ENCODE results near the gene DNAH9. TPM values are rescaled to one million over a fixed set of nuclear protein-coding genes. Genes with fewer than 3 reads are reported as not detected.

Gene DNAH9
- total RNA-seq, 1 experiment from 2014 or later = not detected

DNA sequence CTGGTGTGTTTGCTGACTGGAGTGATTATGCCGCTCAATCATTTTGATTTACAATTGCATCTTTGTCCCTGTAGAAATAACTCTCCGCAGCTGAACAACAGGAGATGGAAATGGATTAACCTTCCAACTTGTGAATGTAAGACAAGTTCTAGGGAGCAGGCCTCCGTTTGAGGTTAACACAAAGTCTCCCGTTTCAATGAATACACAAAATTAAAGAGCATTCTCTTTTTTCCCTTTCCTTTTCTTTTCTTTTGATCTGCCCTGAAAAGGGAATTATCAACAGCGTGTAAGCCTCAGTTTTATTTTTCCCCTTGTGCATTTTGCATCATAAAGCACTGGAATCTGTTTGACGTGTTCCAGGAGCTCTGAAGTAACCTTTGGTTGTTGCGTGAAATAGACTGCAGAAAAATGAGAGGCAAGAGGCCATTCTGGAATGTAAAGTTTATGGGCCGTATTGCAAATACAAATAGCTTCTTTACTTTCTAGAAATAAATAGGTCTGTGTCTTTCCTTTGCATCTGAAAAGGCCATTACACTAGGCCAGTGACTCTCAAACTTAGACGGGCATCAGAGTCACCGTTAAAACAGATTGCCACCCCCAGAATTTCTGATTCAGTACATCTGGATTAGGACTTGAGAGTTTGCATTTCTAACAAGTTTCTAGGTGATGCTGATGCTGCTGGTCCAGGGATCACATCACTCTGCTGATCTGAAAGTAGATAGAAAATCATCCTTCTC, 234.3 kb downstream of the DNAH9 start:
- DNase-seq (ENCODE audit: low spot score) = no peak

DNA sequence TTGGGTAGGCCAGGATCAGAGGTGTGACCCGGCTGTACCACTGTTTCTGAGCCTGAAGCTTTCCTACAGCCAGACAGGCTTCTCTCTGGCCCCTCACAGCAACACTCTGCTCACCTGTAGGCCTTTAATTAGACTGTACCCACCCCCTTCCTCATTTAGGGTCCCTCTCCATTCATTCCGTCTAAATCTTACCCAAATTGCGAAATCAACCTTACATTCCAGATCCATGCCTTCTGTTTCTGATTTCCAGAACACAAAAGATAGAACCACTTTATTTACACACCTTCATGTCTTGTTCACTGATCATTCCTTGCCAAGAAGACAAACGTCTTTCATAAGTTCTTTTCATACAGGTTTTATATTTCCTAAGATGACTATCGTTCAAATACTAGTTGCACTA, 238.2 kb downstream of the DNAH9 start:
- no peak for DNase-seq (ENCODE audit: low spot score)

DNA sequence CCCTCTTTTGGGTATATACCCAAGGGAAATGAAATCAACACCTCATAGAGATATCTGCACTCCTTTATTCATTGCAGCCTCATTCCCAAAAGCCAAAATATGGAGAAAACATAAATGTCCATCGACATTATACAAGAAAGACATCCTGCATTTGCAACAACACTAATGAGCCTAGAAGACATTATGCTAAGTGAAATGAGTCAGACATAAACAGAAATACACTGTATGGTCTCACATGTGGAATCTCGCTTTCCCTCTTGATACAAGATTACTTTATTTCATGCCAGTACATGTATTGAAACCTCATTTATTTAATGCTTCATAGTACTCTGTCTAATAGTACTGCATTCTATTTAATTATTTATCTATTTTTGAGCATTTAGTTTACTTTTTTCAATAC, 241.8 kb downstream of the DNAH9 start:
- DNase-seq (ENCODE audit: low spot score) = no peak

DNA sequence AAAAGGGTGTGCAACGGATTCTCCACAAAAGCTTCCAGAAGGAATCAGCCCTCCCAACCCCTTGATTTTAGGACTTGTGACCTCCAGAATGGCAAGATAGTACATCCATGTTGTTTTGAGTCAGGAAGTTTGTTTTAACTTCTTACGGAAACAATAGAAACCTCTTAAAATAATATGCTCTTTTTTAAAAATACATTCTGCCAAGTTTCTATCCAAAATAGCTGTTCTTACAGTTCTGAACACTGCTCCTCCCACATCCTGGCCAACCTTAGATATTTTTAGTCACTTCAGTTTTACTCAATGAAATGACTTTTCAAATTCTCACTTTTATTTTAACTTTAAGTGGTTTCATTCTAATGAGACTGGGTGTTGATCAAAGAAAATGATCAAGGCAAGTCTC, 242.6 kb downstream of the DNAH9 start:
- DNase-seq (ENCODE audit: low spot score) = no peak

DNA sequence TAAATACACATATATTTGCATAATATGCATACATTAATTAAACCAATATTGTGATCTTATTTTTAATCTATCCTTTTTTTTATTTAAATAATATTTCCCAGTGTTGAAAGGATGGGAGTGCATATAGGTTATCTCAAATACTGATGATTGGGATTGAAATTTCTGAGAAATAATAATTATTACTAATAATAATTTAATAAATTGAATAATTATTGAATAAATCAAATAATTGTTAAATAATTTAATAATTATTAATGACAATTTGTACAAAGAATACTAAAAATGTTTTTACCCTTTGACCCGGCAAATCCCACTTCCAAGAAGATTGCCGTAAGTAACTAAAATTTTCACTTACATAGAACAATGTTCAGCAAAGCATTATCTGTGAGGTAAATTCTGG, 250.1 kb downstream of the DNAH9 start:
- no peak for DNase-seq (ENCODE audit: low spot score)

DNA sequence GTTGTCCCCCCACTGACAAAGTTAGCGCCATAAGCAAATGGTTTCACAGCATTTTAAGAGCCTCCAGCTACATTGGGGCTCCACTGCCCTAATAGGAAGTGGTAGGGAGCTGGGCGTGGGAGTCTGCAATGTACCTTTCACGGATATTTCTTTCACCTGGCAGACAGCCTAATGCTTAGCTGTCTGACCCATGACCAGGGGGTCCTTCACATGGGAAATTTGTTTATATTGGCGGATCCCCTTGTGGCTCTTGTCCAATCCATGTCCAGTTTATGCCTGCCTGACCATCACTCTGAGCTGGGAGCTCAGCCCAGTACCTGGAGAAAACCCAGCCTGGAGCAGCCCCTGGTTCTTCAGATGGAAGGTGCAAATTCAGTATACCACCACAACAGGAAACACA, 254.0 kb downstream of the DNAH9 start:
- DNase-seq (ENCODE audit: low spot score) = no peak

DNA sequence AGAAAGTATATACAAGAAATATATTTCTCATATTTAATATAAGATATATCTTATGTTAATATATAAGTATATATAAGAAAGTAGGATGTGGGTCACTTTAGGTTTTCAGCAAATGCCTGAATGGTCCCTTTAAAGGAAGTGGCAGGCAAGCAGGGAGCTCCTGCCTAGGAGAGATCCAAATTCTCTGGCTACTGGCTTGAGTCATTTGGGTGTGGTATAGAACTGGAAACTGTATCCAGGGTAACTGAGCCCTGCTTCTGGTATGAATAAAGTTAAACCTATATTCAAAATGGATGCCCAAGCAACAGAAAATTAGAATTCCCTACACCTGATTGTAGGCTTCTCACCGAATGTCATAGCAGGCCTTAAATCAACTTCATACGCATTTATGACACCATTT, 254.6 kb downstream of the DNAH9 start:
- no peak for DNase-seq (ENCODE audit: low spot score)

DNA sequence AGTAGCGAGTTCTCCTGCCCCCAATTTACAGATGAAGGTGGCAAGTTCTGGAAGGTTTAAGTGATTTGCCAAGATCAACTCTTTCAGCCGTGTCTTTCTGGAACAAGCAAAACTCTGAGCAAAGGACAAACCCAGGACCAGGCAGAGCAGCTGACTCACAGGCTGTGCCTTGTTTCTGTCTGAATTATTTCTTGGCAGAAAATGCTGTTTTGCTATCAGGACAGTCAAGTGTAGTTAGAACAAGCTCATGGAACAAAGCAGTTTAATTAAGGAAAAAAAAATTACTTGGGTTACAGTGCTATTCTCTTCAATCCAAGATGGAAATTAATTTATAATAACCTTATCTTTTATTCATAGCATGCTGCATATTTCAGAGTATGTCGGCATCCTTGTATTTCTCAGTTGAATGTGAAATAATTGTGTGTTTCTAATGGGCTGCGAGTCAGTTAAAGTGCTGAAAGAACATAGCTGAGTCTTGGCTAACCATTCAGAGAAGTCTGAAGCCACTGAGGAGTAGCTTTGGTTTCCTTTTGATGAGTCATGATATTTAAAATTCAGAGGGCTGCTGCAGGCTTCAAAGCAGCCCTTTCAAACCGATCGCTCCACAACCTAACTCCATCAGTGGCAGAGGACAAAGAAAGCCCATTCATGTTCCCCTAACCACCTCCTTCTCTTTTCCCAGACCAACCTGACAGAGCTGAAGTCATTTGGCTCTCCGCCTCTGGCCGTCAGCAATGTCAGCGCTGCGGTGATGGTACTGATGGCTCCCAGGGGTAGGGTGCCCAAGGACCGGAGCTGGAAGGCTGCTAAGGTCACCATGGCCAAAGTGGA, 255.3 kb downstream of the DNAH9 start:
- DNase-seq (ENCODE audit: low spot score) = peak; percentile 13

DNA sequence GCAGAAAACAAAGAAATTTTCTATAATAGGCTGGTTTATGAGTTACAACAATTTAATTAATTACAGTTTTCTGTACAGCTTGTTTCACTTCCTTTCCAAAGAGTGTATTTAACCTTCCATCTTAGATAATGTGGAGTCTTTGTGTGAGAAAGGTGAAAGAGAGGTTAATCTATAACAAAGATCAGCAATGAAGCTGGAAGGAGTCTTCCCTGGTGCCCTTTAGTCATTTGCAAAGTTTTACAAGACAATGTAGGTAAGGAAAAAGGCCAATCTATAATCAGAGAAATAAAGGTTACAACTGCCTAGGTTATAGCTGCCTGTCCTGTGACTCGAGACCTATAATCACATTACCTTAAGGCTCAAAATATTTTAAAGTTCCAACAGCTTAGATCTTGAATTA, 257.0 kb downstream of the DNAH9 start:
- no peak for DNase-seq (ENCODE audit: low spot score)

DNA sequence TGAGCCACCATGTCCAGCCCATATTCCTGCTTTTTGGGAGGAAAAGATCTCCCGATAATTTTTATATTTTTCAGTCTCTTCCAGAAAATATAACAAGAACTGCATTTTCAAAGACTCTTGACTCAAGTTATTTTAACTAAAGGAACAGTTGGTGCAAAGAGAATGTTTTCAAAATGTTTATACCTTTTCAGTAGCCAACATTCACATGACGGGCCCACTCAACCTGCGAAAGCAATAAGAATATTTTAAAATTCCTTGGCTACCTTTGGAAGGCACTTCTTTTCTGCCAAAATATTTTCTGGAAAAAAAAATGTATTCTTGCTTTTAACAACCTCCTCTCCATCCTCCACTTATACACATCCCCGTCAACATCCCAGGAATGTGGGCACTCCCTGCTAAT, 258.7 kb downstream of the DNAH9 start:
- no peak for DNase-seq (ENCODE audit: low spot score)

DNA sequence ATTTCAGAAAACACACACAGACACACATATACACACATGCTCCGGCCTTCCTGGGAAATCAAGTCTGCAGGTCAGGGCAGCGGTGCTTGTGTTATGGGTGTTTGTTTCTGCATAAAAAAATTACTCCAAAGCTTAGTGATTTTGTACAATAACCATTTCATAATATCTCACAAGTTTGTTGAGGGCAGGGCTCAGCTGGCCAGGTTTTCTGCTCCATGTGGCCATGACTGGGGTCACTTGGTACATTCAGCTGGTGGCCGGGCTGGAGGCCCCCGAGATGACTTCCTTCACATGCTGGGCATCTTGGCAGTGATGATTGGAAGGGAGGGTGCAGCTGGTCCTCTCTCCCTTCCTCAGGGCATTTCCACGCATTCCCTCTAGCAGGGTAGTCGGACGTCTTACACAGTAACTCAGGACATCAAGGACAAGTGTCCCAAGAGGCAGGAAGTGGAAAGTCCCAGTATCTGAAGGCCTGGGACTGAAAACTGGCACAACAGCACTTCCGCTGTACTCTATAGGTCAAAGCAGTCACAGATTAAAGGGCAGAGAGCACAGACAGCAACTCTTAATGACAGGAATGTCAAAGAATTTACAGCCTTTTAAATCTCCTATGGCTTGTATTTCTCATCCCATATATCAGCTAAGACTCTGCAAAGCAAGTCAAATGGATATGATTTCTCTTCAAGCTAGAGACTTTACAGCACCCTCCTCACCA, 271.6 kb downstream of the DNAH9 start:
- DNase-seq (ENCODE audit: low spot score) = no peak

DNA sequence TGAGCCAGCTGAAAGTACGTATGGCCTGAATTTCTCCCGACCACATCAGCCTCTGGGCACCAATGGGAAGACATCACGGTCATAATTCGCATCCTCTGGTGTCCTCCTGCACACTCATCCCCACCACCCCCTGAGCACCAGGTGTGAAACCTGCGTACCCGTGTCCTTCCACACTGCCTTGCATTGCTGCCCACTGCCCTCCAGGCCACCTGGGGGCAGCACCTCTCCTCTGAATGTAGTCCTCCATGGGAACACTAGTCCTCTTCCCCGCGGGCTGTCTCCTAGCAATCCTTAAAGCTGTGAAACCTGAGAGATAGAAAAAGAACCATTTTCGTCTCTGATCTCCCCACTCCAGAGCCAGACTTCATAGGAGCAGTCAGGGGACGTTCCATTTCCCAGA, 273.5 kb downstream of the DNAH9 start:
- DNase-seq (ENCODE audit: low spot score) = peak; percentile 17

DNA sequence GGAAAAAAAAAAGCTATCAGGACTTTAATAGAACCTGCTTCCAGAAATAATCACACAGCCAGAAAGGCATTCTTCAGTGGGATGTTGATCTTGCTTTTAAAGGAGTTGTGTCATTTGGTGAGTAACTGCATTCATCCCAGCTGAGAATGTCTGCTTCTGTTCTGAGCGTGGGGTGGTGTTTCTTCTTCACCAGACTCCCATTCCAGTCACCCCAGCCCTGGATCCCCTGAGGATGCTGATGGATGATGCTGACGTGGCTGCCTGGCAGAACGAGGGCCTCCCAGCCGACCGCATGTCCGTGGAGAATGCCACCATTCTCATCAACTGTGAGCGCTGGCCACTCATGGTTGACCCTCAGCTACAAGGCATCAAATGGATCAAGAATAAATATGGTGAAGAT, 276.5 kb downstream of the DNAH9 start:
- no peak for DNase-seq (ENCODE audit: low spot score)

DNA sequence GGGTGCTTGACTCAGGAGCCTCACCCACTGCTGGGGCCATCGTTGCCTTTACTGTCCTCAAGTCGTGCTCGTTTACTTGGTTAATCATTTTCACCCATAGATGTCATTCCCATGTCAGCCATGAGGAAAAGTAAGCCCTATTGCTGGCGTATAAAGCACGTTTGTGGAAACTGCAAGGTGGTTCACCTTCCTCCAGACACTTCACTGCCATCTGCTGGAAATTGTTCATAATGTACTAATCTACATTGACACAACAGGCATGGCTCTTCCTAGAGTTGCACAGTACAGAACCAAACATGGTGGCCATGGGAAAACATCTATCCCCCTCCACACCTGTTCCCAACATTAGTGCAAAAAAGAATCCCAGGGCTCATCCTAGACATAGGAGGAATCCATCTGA, 282.4 kb downstream of the DNAH9 start:
- peak; percentile 44 for DNase-seq (ENCODE audit: low spot score)

DNA sequence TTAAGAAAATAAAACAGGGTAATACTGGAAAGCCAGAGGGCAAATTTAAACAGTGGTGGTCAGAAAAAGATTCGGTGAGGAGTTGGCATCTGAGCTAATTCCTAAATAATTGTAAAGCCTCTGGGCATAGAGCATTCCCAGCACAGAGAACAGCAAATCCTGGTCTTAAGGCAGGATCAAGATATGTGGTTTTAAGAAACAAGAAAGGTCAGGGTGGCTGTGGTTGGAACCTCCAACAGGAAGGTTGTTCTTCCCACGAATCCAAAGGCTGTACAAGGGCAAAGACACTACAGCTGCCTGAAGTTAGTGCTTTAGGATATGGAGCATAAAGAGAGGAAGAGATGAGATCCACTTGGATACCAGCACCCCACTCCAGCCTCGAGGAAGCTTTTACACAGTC, 284.4 kb downstream of the DNAH9 start:
- no peak for DNase-seq (ENCODE audit: low spot score)

DNA sequence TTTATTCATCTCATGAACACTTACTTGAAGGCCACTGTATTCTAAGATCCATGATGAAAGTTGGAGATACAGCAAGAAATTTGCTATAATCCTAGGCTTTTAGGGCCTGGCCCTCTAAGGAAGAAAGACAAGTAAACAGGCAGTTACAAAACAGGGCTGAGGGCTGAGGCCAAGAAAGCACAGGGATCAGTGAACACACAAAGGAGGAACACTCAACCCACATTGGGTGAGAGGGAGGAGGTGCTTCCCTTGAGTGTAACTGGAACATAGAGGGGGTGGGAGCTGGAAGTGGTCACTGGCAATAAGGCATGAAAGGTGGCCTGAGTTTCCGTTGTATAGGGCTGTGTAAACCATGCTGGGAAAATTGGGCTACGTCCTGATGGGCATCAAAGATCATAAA, 286.8 kb downstream of the DNAH9 start:
- no peak for DNase-seq (ENCODE audit: low spot score)

DNA sequence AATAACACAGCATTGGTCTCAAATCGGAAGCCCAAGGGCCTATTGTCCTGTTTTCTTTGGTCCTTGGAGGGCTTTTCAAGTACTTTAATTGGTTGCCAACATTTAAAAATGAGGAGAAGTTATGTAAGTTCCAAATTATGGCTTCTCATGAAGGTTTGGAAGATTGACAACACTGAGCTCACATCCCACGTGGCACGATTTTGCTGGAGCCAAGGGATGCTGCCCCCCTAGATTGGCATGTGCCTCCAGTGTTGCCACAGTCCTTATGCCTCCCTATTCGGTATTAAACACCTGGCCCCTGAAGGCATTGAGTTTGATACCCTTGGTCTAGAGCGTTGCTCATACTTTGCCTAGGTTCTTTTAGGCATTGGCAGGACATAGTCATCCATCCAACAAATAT, 291.0 kb downstream of the DNAH9 start:
- no peak for DNase-seq (ENCODE audit: low spot score)

DNA sequence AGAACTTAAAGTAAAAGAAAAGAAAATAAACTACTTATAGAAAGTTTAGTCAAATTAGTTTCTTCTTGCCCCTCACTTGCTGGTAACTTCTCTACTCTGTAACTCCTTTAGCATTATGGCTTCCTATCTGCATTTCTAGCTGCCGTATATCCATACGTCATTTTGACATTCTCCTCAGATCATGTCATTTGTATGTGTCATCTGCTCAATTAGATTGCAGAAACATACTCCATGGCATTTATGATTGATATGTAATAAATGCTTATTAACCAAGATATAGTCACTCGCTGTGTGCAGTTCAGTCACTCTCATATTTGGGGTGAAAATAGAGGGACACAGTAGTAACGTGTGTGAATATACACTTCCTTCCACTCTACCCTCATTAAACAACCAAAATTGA, 295.6 kb downstream of the DNAH9 start:
- DNase-seq (ENCODE audit: low spot score) = no peak

DNA sequence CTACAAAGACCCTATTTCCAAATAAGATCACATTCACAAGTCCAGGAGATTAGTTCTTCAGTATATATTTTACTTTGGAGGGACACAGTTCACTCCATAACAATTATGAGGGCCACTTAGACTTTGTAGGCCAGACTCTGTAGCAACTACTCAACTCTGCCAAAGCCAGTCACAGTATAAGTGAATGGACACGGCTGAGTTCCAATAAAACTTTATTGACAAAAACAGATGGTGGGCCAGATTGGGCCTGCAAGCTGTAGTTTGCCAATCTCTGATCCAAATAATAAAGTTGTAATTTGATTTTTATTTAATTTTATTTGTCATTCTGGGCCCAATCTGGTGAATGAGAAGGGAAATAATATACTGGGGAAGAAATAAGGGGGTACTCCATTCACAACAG, 297.9 kb downstream of the DNAH9 start:
- DNase-seq (ENCODE audit: low spot score) = no peak

DNA sequence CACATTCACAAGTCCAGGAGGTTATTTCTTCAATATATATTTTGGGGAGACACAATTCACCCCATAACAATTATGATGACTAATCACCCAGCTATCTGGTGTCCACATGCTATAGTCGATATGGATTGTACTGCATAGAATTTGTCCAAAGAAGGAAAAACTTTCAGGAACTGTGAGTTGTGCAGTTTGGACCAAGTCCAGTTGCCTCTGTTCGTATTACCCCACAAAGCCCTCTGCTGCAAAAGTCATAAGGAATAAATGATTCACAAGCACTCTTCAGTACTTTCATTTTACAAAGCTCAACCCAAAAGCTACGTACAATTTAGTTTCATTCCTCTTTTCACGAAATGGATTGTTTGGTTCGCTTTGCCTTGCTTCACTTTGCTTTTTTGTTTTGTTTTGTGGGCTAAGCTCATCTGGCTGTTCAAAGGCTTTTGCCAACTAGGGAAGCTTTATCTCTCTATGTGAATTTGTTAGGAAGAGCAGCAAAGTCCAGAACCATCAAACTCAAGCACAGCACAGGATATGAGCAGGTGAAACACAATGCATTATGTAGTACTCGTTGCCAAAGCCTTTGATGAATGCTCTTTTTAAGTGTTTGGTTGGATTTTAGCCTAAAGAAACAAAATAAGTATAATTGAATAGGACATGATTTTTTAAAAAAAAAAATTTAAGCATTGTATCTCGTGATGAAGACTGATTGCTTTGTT, 300.4 kb downstream of the DNAH9 start:
- no peak for DNase-seq (ENCODE audit: low spot score)

DNA sequence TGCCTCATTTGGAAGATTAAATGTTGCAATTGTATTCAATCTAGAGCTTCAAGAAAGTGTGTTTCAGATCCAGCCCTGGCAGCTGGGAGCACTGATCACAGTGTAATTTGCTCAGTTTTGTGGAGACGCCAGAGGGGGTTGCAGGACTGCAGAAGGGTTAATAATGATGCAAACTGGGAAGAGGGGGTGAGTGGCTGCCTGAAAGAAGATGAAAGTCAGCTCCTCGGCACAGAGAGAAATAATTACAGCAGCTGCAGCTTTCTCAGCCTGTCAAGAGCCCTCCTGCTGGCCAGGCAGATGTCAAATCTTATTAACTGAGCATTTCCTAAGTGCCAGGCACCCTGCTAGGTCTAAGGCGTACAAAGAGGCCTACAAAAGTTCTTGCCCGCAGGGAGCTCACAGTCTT, 301.3 kb downstream of the DNAH9 start:
- no peak for DNase-seq (ENCODE audit: low spot score)

DNA sequence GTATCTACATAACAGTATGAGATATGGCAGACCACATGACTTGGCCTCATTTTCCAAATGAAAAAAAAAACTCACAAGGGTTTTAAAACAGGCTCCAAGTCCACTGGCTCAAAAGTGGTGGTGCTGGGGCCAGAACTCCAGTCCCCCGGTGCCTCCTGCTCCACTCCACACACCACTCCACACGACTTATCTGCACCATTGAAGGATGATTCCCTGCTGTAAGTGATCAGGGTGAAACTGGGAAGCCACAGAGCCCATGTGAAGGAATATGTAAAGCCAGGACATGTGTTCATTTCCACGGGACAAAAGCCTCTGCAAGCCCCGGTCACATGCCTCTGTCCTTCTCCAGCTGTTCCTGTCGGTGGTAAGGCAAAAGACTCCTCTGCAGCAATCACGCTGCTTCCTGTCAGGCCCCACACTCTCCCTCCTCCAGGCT, 301.8 kb downstream of the DNAH9 start:
- no peak for DNase-seq (ENCODE audit: low spot score)
